Activated CD4-positive, alpha-beta T cell treated with anti-CD3 and anti-CD28 coated beads, Interleukin-2, amount 50 U/mL, for 48 hours (primary cell): Measurements from ENCODE around the gene NPVF.

ENCODE experiments used
- DNase-seq, 2 experiments: peaks; one replicate each; pipeline ENCODE4 v3.0.0-alpha.2; 2020

NPVF gene

GRCh38 chr7:25223206-25223605 lies 5.1 kb downstream of the NPVF start:
- DNase-seq: no peak

- DNase-seq: no peak
Measured at GRCh38 chr7:25222666-25223065, 5.6 kb downstream of the NPVF start.

GRCh38 chr7:25221009-25221408 lies 7.3 kb downstream of the NPVF start:
- DNase-seq: no peak

DNA sequence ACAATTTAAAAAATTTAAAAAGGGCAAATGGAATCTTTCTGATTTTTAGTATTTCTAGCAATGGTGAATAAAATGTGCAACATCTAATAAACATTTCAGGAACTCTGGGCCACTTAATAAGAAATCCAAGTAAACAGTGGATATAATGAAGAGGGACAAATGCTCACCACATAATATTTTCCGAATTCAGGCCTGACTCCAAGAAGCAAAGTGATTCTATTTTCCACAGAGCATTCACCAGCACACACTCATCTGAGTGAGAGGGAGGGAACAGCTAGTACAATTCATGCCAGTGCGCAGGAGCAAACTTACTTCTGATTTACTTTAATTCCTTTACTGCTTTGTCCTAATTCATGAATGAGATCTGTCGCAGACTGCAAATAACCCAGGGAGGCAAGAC lies 10.1 kb downstream of the NPVF start:
- no peak for DNase-seq

DNA sequence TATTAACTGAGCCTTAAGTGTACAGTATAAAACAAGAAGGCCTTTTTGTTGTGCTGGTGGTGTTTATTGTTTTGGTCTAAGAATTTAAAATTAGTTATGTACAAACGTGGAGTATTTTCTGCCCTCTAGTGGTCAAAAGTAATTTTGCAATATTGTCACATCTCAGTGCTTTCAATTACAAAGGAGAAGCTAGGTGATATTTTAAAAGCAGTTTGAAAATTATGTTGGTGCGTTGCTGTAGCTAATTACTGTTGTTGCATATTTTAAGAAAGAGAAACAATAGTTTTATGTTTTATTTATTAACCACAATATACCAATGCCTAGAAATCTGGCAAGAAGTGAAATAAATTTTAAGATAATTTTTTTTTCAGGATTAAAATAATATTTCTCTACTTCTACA lies 11.4 kb downstream of the NPVF start:
- DNase-seq: no peak

- DNase-seq: no peak
Measured at GRCh38 chr7:25215694-25216335, 12.5 kb downstream of the NPVF start.

GRCh38 chr7:25208525-25209221 lies 19.6 kb downstream of the NPVF start:
- DNase-seq: no peak

- DNase-seq: no peak
Measured at GRCh38 chr7:25207887-25208286, 20.4 kb downstream of the NPVF start.

DNA sequence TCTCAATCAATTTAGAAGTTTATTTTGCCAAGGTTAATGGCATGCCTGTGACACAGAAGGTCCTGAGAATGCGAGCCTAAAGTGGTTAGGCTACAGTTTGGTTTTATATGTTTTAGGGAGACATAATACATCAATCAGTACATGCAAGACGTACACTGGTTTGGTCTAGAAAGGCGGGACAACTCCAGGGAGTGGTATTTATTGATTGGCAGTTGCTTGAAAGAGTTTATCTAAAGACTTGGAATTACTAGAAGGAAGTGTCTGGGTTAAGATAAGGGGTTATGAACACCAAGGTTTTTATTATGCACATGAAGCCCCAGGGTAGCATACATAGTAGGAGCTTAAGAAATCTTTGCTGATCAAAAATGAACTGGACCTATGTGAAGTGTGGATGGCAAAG lies 21.5 kb downstream of the NPVF start:
- DNase-seq: no peak

- DNase-seq: no peak
Measured at GRCh38 chr7:25196132-25196896, 32.0 kb downstream of the NPVF start.

DNA sequence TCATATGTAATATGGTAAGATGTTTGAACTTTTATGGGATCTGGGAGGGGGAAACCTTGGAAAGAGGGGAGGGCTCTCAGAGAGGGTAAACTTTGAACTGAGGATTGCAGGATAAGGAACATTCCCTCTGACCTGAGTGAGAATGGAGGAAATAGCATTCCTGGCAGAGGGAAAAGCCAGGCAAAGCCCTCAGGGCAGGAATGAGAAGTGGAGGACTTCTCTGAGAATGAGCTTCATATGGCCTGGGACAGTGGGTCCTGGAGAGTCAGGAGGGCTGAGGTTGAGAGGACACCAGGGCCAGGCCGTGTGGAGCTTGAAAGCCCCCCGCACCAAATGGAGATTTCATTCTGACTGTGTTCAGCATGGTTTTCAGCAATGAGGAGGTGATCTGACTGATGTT lies 34.2 kb downstream of the NPVF start:
- DNase-seq: no peak

DNA sequence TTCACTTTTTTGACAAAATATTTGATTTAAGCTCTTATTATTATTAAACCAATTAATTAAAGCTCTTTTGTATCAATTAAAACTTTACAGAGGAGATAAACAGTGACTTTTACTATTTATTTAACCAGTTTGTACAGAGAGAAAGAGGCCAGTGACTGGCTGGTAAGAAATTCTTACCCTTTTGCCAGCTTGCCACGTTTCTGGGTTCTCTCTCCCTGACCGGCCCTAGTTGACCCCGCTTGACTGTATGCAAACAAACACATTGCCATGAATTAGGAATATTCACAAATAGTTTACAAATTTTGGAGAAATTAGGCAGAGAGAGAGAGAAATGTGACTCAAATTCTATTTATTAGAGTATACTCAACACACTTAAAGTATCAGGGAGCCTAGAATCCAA lies 36.2 kb downstream of the NPVF start:
- DNase-seq: no peak

- DNase-seq: no peak
Measured at GRCh38 chr7:25189197-25189596, 39.1 kb downstream of the NPVF start.

- no peak for DNase-seq
Measured at GRCh38 chr7:25187932-25188331, 40.4 kb downstream of the NPVF start.

GRCh38 chr7:25186436-25186835 lies 41.9 kb downstream of the NPVF start:
- DNase-seq: no peak

DNA sequence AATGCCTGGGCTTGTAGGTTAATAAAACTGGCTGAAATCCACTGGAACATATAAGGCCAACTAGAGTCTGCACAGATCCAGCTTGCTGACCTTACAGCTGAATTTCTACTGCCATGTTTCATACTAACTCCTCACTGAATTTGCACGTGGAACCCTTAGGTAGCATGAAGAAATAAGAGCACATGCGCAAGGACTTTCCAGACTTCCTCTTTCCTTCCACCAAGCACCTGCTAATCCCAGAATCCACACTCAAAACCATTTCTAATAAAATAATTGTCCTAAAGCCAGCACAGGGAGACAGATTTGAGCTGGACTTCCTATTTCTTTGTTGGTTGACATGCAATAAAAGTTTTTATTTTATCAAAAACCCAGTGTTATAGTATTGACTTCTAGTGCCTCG lies 46.8 kb downstream of the NPVF start:
- no peak for DNase-seq

DNA sequence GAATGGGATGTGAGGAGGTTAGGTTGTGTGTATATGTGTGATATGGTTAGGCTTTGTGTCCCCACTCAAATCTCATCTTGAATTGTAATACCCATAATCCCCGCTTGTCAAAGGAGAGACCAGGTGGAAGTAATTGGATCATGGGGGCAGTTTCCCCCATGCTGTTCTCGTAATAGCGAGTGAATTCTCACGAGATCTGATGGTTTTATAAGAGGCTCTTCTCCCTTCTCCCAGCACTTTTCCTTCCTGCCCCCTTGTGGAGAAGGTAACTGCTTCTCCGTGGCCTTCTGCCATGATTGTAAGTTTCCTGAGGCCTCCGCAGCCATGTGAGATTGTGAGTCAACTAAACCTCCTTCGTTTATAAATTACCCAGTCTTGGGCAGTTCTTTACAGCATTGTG lies 47.3 kb downstream of the NPVF start:
- no peak for DNase-seq

DNA sequence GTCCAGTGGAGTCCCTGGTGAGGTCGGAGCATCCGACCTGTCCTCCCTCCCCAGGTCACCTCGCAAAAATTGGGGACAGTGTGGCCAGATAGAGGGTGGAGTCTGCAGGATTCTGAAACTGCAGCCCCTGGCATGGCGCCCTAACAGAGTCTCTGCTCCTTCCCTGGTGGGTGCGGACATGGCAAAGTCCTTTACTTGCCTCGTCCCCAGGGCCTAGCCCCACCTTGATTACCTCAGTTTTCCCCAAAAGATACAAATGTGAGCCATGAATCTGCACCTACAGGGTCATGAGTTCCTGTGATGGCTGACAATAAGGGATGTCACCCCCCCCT lies 47.7 kb downstream of the NPVF start:
- no peak for DNase-seq

- DNase-seq: peak; percentile 96
Measured at GRCh38 chr7:25179771-25180591, 48.3 kb downstream of the NPVF start.

DNA sequence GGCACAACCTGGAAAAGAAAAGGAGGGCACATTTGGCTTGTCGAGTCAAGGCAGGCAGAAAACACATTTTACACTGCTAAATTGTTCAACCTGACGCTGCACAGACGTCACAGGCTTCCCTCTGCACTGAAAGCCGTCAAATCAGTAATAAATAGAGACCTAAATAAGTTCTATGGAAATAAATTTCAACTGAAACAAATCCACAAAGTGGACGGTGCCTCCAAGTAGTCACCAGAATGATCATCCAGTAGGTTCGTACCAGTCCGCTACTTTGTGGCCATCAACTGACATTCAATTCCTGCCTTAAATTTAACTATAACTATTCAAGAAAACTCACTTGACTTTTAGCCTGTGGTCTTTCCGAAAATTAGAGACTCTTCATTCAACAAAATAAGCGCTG lies 49.0 kb downstream of the NPVF start:
- no peak for DNase-seq
